DND-41 (cell line): ENCODE results near the gene ERO1A.

Experiments
- ATAC-seq: fragments of 200-7000 bp; cut with Tn5 transposase; 3 replicates; pipeline ENCODE4 v1.9.1; 2021; ENCODE audit warnings: low read depth; ENCODE audit not compliant: insufficient read depth
- DNase-seq: peaks from one replicate; pipeline ENCODE4 v3.0.0-alpha.2; 2020
- H2AFZ ChIP-seq: 2 replicates; pipeline ENCODE4 v1.6.0; 2012; ENCODE audit warnings: low read depth, low read length
- H3K27ac ChIP-seq: 2 replicates; pipeline ENCODE4 v1.5.1; 2012; ENCODE audit warnings: low read length, inconsistent platforms
- H3K27me3 ChIP-seq: fragments of 200-600 bp; sonication (generic); 2 replicates; pipeline ENCODE4 v1.6.0; 2012; ENCODE audit warnings: low read length, mild to moderate bottlenecking, inconsistent platforms; ENCODE audit not compliant: insufficient read depth, poor library complexity
- H3K36me3 ChIP-seq: 2 replicates; pipeline ENCODE4 v1.5.1; 2012; ENCODE audit warnings: low read length, inconsistent platforms; ENCODE audit not compliant: insufficient read depth
- H3K4me1 ChIP-seq: 2 replicates; pipeline ENCODE4 v1.5.1; 2012; ENCODE audit warnings: mild to moderate bottlenecking, low read length; ENCODE audit not compliant: insufficient read depth
- H3K4me2 ChIP-seq: 2 replicates; pipeline ENCODE4 v1.6.0; 2012; ENCODE audit warnings: mild to moderate bottlenecking, moderate library complexity, low read length, inconsistent platforms; ENCODE audit not compliant: insufficient read depth
- H3K4me3 ChIP-seq, 2 experiments: fragments of 200-600 bp in 1 of 2; shearing (Covaris generic) in 1 of 2; 2 replicates each; pipeline ENCODE4 v1.5.1; 2012 to 2016; ENCODE audit warnings: inconsistent platforms in 2 of 2, low read length in 2 of 2, mild to moderate bottlenecking in 2 of 2, low read depth in 1 of 2, moderate library complexity in 1 of 2
- H3K79me2 ChIP-seq: 2 replicates; pipeline ENCODE4 v1.6.0; 2012; ENCODE audit warnings: low read length, inconsistent platforms; ENCODE audit not compliant: insufficient read depth
- H3K9ac ChIP-seq: 2 replicates; pipeline ENCODE4 v1.6.0; 2012; ENCODE audit warnings: low read depth, mild to moderate bottlenecking, inconsistent platforms, low read length, moderate library complexity
- H3K9me3 ChIP-seq: 2 replicates; pipeline ENCODE4 v1.5.1; 2012; ENCODE audit warnings: low read length, moderate library complexity, mild to moderate bottlenecking, inconsistent platforms; ENCODE audit not compliant: insufficient read depth, severe bottlenecking
- H4K20me1 ChIP-seq: 2 replicates; pipeline ENCODE4 v1.6.0; 2012; ENCODE audit warnings: low read length; ENCODE audit not compliant: insufficient read depth
- CTCF ChIP-seq: IDR thresholded peaks from 2 replicates; pipeline ENCODE4 v1.5.1; 2012; ENCODE audit warnings: borderline replicate concordance, low read length, moderate library complexity, mild to moderate bottlenecking; ENCODE audit not compliant: poor library complexity, severe bottlenecking; ENCODE audit errors: extremely low read depth
- EZH2 ChIP-seq: IDR thresholded peaks from 3 replicates; pipeline ENCODE4 v1.6.1; 2012; ENCODE audit warnings: borderline replicate concordance, low read depth, mild to moderate bottlenecking, moderate library complexity, low read length, inconsistent platforms; ENCODE audit not compliant: severe bottlenecking

Gene ERO1A

GRCh38 chr14:52735921-52736489 is 40.6 kb upstream of the ERO1A start:
- Histone ChIP-seq H3K27ac (no peak overlapping the region), H3K4me2 (no peak overlapping the region), H3K36me3 (peaks cover 25% of the 10 kb centered on the region), H3K4me1 (peaks cover 59% of the 10 kb centered on the region), H3K9ac (no peak overlapping the region), H3K27me3 (no peaks in the 10 kb centered on the region), H4K20me1 (no peaks in the 10 kb centered on the region), H3K79me2 (peaks cover 91% of the 10 kb centered on the region), H3K4me3 (no peak overlapping the region), H3K9me3 (no peaks in the 10 kb centered on the region), H2AFZ (no peak overlapping the region)
- no peak for DNase-seq
- no peak; the same call in 2 of the 3 replicates for ATAC-seq
- TF ChIP-seq EZH2, result no peak
- TF ChIP-seq CTCF, result no peak

GRCh38 chr14:52733824-52734223 is 38.5 kb upstream of the ERO1A start:
- Histone ChIP-seq H3K36me3 (peaks cover 30% of the 10 kb centered on the region), H3K4me1 (peaks cover 60% of the 10 kb centered on the region), H3K79me2 (peaks cover 80% of the 10 kb centered on the region), H3K27ac (no peak overlapping the region), H4K20me1 (no peaks in the 10 kb centered on the region), H3K27me3 (no peaks in the 10 kb centered on the region), H3K9ac (no peak overlapping the region), H3K4me3 (no peak overlapping the region), H2AFZ (no peak overlapping the region), H3K9me3 (no peaks in the 10 kb centered on the region), H3K4me2 (no peak overlapping the region)
- ATAC-seq, result no peak
- TF ChIP-seq EZH2 (no peak), CTCF (no peak)
- DNase-seq, result no peak

GRCh38 chr14:52730709-52731111 is 35.4 kb upstream of the ERO1A start:
- no peak for DNase-seq
- peak overlapping the region; percentile 91 for H2AFZ ChIP-seq
- peak overlapping the region; percentile 97 to 98 for H3K4me3 ChIP-seq
- no peak for ATAC-seq
- peaks cover 50% of the 10 kb centered on the region for H3K79me2 ChIP-seq
- H3K27me3 ChIP-seq, result no peaks in the 10 kb centered on the region
- TF ChIP-seq EZH2 (no peak), CTCF (no peak)
- peak overlapping the region; percentile 72 for H3K4me2 ChIP-seq
- no peaks in the 10 kb centered on the region for H3K9me3 ChIP-seq
- H3K4me1 ChIP-seq, result peaks cover 46% of the 10 kb centered on the region
- H3K27ac ChIP-seq, result peak overlapping the region; percentile 86
- no peaks in the 10 kb centered on the region for H4K20me1 ChIP-seq
- H3K36me3 ChIP-seq, result peaks cover 42% of the 10 kb centered on the region
- H3K9ac ChIP-seq, result peak overlapping the region; percentile 90
